GM19023 (cell line): ENCODE data around the gene DNAH2.
"Not testable (repeated sequence)": the region's sequence is repeated elsewhere in the genome, so short reads cannot be mapped to it uniquely, and the experiment has no call there.

ENCODE experiments used
- ATAC-seq: cut with Tn5 transposase; IDR thresholded peaks from one replicate; pipeline ENCODE4 v1.9.1; 2021; ENCODE audit warnings: mild to moderate bottlenecking, moderate library complexity; ENCODE audit not compliant: unreplicated experiment

Gene DNAH2

GRCh38 chr17:7775051-7775450 is 57.5 kb downstream of the DNAH2 start:
- ATAC-seq = no peak

GRCh38 chr17:7777017-7777416 is 59.5 kb downstream of the DNAH2 start:
- ATAC-seq = no peak

- ATAC-seq = no peak
These were observed 63.2 kb downstream of the DNAH2 start for GRCh38 chr17:7780736-7781135.

- no peak for ATAC-seq
These were observed 63.9 kb downstream of the DNAH2 start for GRCh38 chr17:7781429-7781828.

GRCh38 chr17:7782240-7782639 is 64.7 kb downstream of the DNAH2 start:
- ATAC-seq = no peak

GRCh38 chr17:7786866-7787265 is 69.3 kb downstream of the DNAH2 start:
- no peak for ATAC-seq

- ATAC-seq = no peak
These were observed 71.6 kb downstream of the DNAH2 start for GRCh38 chr17:7789131-7789530.

- ATAC-seq = no peak
These were observed 72.6 kb downstream of the DNAH2 start for GRCh38 chr17:7790150-7790549.

GRCh38 chr17:7792611-7793010 is 75.1 kb downstream of the DNAH2 start:
- no peak for ATAC-seq

- no peak for ATAC-seq
These were observed 76.6 kb downstream of the DNAH2 start for GRCh38 chr17:7794075-7794663.

GRCh38 chr17:7797976-7798375 is 80.4 kb downstream of the DNAH2 start:
- ATAC-seq = no peak

GRCh38 chr17:7798839-7799238 is 81.3 kb downstream of the DNAH2 start:
- no peak for ATAC-seq

- ATAC-seq = no peak
These were observed 86.4 kb downstream of the DNAH2 start for GRCh38 chr17:7803981-7804380.

GRCh38 chr17:7806587-7806986 is 89.0 kb downstream of the DNAH2 start:
- no peak for ATAC-seq

- no peak for ATAC-seq
These were observed 89.7 kb downstream of the DNAH2 start for GRCh38 chr17:7807206-7807605.

GRCh38 chr17:7809086-7809790 is 91.7 kb downstream of the DNAH2 start:
- no peak for ATAC-seq

GRCh38 chr17:7809791-7810343 is 92.3 kb downstream of the DNAH2 start:
- ATAC-seq = not testable (repeated sequence)

GRCh38 chr17:7811251-7811650 is 93.7 kb downstream of the DNAH2 start:
- no peak for ATAC-seq

GRCh38 chr17:7814969-7815368 is 97.4 kb downstream of the DNAH2 start:
- ATAC-seq = no peak

- no peak for ATAC-seq
These were observed 99.5 kb downstream of the DNAH2 start for GRCh38 chr17:7816926-7817642.

GRCh38 chr17:7817643-7817964 is 100.1 kb downstream of the DNAH2 start:
- ATAC-seq = no peak

GRCh38 chr17:7818026-7818425 is 100.5 kb downstream of the DNAH2 start:
- ATAC-seq = no peak
